ENCODE measurements around the gene ZNF319.

- TF ChIP-seq POLR2AphosphoS5 (IDR thresholded peaks at IDR 0.05; ENCODE audit: low read depth) = no peak
- TF ChIP-seq CTCF (conservative IDR thresholded peaks at IDR 0.05; ENCODE audit: low read depth in 2 of 2) = no peak
- TF ChIP-seq REST (IDR thresholded peaks at IDR 0.05; ENCODE audit: unreplicated experiment) = no peak
- no peak for TF ChIP-seq EZH2phosphoT487 (IDR thresholded peaks at IDR 0.05; ENCODE audit: unreplicated experiment)
- no peak for TF ChIP-seq EZH2 (IDR thresholded peaks at IDR 0.05; ENCODE audit: low read depth, unreplicated experiment)
- no peak for TF ChIP-seq NANOG (IDR thresholded peaks at IDR 0.05; ENCODE audit: borderline replicate concordance)
- TF ChIP-seq ZNF331 (CRISPR knock-in tag; IDR thresholded peaks at IDR 0.05; ENCODE audit: low read depth) = no peak
- TF ChIP-seq JUNB (IDR thresholded peaks at IDR 0.05; ENCODE audit: unreplicated experiment) = no peak
- TF ChIP-seq CREB1 (CRISPR knock-in tag; IDR thresholded peaks at IDR 0.05; ENCODE audit: low read depth) = no peak
- no peak for TF ChIP-seq ETS1 (IDR thresholded peaks at IDR 0.05)
Observed at GRCh38 chr16:57956924-57957672, 43.4 kb downstream of the ZNF319 start.
